ENCODE data around the gene LIN37.
A peak's percentile ranks its signal among the peaks of the same experiment; 100 is the strongest.

The LIN37 gene

GRCh38 chr19:35756377-35757230 lies 8.2 kb downstream of the LIN37 start, which contains the start of gene HSPB6:
Gene HSPB6, minus strand, starts transcription at chr19:35757029. Its CDS starts 21 bp downstream, at chr19:35757008.
- Histone ChIP-seq H3K36me3 (ENCODE audit: insufficient read depth, low read length) (peaks cover 5% of the 10 kb centered on the region; the same call in 1 of the 2 replicates), H3K4me3 (peak within 1 kb of the TSS; percentile 90), H3K27ac (peak within 1 kb of the TSS; percentile 80), H3K9ac (ENCODE audit: insufficient read length) (peak within 1 kb of the TSS; percentile 66), H3K9me3 (ENCODE audit: low read depth, low read length) (no peaks in the 10 kb centered on the region)
- TF ChIP-seq POLR2AphosphoS5 (IDR thresholded peaks at IDR 0.05; ENCODE audit: borderline replicate concordance, low read depth, low read length) (no peak; the same call in 1 of the 2 replicates), EZH2 (IDR thresholded peaks at IDR 0.05) (no peak), FOXP2 (optimal IDR thresholded peaks at IDR 0.05; ENCODE audit: control extremely low read depth, extremely low read length, insufficient read depth) (no peak)
- DNase-seq (ENCODE audit: low read depth, low spot score) = no peak

- Histone ChIP-seq H3K4me3 (peak overlapping the region; percentile 90), H3K9ac (ENCODE audit: insufficient read length) (peak overlapping the region; percentile 66), H3K27ac (peak overlapping the region; percentile 80), H3K36me3 (ENCODE audit: insufficient read depth, low read length) (peaks cover 10% of the 10 kb centered on the region; the same call in 1 of the 2 replicates), H3K9me3 (ENCODE audit: low read depth, low read length) (no peaks in the 10 kb centered on the region)
- peak; percentile 4; the same call in 1 of the 2 replicates for TF ChIP-seq POLR2AphosphoS5 (IDR thresholded peaks at IDR 0.05; ENCODE audit: borderline replicate concordance, low read depth, low read length)
- TF ChIP-seq FOXP2 (optimal IDR thresholded peaks at IDR 0.05; ENCODE audit: control extremely low read depth, extremely low read length, insufficient read depth) = no peak
- no peak for TF ChIP-seq EZH2 (IDR thresholded peaks at IDR 0.05)
- no peak for DNase-seq (ENCODE audit: low read depth, low spot score)
These were observed 8.9 kb downstream of the LIN37 start for GRCh38 chr19:35757231-35757748.

- TF ChIP-seq FOXP2 (optimal IDR thresholded peaks at IDR 0.05; ENCODE audit: control extremely low read depth, extremely low read length, insufficient read depth) (no peak), EZH2 (IDR thresholded peaks at IDR 0.05) (no peak), POLR2AphosphoS5 (IDR thresholded peaks at IDR 0.05; ENCODE audit: borderline replicate concordance, low read depth, low read length) (peak; percentile 56; the same call in 1 of the 2 replicates)
- DNase-seq (ENCODE audit: low read depth, low spot score) = peak; percentile 98
- H3K27ac ChIP-seq = peak within 1 kb of the TSS; percentile 88
- peaks cover 11% of the 10 kb centered on the region; the same call in 1 of the 2 replicates for H3K36me3 ChIP-seq (ENCODE audit: insufficient read depth, low read length)
- no peaks in the 10 kb centered on the region for H3K9me3 ChIP-seq (ENCODE audit: low read depth, low read length)
- H3K4me3 ChIP-seq = peak within 1 kb of the TSS; percentile 90
- peak within 1 kb of the TSS; percentile 90 for H3K9ac ChIP-seq (ENCODE audit: insufficient read length)
These were observed 9.6 kb downstream of the LIN37 start, which contains the start of gene PROSER3 for GRCh38 chr19:35757749-35758608. Gene PROSER3, plus strand, starts transcription at chr19:35758176. Its CDS starts 40 bp downstream, at chr19:35758216.

- H3K4me3 ChIP-seq = no peak overlapping the region
- peaks cover 11% of the 10 kb centered on the region; the same call in 1 of the 2 replicates for H3K36me3 ChIP-seq (ENCODE audit: insufficient read depth, low read length)
- H3K9ac ChIP-seq (ENCODE audit: insufficient read length) = no peak overlapping the region
- TF ChIP-seq FOXP2 (optimal IDR thresholded peaks at IDR 0.05; ENCODE audit: control extremely low read depth, extremely low read length, insufficient read depth) (no peak), POLR2AphosphoS5 (IDR thresholded peaks at IDR 0.05; ENCODE audit: borderline replicate concordance, low read depth, low read length) (no peak), EZH2 (IDR thresholded peaks at IDR 0.05) (no peak)
- DNase-seq (ENCODE audit: low read depth, low spot score) = no peak
- H3K27ac ChIP-seq = no peak overlapping the region
- H3K9me3 ChIP-seq (ENCODE audit: low read depth, low read length) = no peaks in the 10 kb centered on the region
These were observed 11.3 kb downstream of the LIN37 start for GRCh38 chr19:35759697-35760096.

GRCh38 chr19:35760711-35761349 lies 12.5 kb downstream of the LIN37 start:
- Histone ChIP-seq H3K9ac (ENCODE audit: insufficient read length) (no peak overlapping the region), H3K9me3 (ENCODE audit: low read depth, low read length) (no peaks in the 10 kb centered on the region), H3K36me3 (ENCODE audit: insufficient read depth, low read length) (peaks cover 11% of the 10 kb centered on the region; the same call in 1 of the 2 replicates), H3K27ac (no peak overlapping the region), H3K4me3 (no peak overlapping the region)
- no peak for TF ChIP-seq POLR2AphosphoS5 (IDR thresholded peaks at IDR 0.05; ENCODE audit: borderline replicate concordance, low read depth, low read length)
- no peak for TF ChIP-seq EZH2 (IDR thresholded peaks at IDR 0.05)
- TF ChIP-seq FOXP2 (optimal IDR thresholded peaks at IDR 0.05; ENCODE audit: control extremely low read depth, extremely low read length, insufficient read depth) = no peak
- no peak for DNase-seq (ENCODE audit: low read depth, low spot score)

GRCh38 chr19:35764432-35765315 lies 16.3 kb downstream of the LIN37 start:
- Histone ChIP-seq H3K9me3 (ENCODE audit: low read depth, low read length) (no peaks in the 10 kb centered on the region), H3K27ac (no peak overlapping the region), H3K36me3 (ENCODE audit: insufficient read depth, low read length) (peaks cover 11% of the 10 kb centered on the region; the same call in 1 of the 2 replicates), H3K4me3 (no peak overlapping the region), H3K9ac (ENCODE audit: insufficient read length) (no peak overlapping the region)
- no peak for DNase-seq (ENCODE audit: low read depth, low spot score)
- TF ChIP-seq FOXP2 (optimal IDR thresholded peaks at IDR 0.05; ENCODE audit: control extremely low read depth, extremely low read length, insufficient read depth) (no peak), EZH2 (IDR thresholded peaks at IDR 0.05) (no peak), POLR2AphosphoS5 (IDR thresholded peaks at IDR 0.05; ENCODE audit: borderline replicate concordance, low read depth, low read length) (no peak)

All from SK-N-MC (cell line).